ENCODE measurements around the gene PLEKHA6.
"Not testable (repeated sequence)": the region's sequence is repeated elsewhere in the genome, so short reads cannot be mapped to it uniquely, and the experiment has no call there.

The PLEKHA6 gene

GRCh38 chr1:204248954-204249353 lies 110.8 kb downstream of the PLEKHA6 start:
- no peak for DNase-seq (ENCODE audit: low read depth in 2 of 3, low spot score in 1 of 3)

GRCh38 chr1:204246876-204247275 lies 112.9 kb downstream of the PLEKHA6 start:
- DNase-seq (ENCODE audit: low read depth in 2 of 3, low spot score in 1 of 3) = no peak

GRCh38 chr1:204242920-204243319 lies 116.8 kb downstream of the PLEKHA6 start:
- no peak for DNase-seq (ENCODE audit: low read depth in 2 of 3, low spot score in 1 of 3)

DNA sequence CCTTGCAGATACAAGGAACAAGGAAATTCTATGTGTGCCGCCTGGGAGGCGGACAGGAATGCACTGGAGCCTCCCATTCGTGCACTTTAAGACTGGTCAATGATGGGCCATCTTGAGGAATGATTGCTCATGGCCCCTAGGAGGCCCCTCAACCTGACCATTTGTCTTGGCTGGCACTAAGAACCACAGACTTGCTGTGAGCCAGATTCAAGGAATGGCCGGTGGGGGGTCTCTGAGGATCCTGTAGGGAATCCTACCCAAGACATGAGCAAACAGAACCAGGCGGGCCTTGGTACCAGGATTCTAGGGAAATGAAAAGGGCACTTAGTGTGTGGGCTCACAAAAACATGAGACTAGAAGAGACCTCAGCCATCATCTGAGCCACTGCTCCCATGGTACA lies 117.8 kb downstream of the PLEKHA6 start:
- no peak for DNase-seq (ENCODE audit: low read depth in 2 of 3, low spot score in 1 of 3)

DNA sequence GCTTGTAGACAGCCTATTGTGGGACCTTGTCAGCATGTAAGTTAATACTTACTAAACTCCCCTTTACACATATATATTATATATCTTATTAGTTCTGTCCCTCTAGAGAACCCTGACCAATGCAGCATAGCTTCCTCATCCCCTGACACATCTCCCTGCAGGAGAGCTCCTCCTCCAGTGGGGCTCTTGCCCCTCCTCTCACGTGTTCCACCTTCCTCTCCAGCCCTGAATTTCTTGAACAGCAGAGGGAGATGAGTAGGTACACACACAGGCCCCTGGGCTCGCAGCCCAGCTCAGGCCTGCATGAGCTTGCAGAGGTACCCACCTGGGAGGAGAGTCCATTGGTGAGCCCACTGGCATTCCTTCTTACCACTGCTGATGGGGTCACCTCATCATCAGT lies 118.7 kb downstream of the PLEKHA6 start:
- no peak for DNase-seq (ENCODE audit: low read depth in 2 of 3, low spot score in 1 of 3)

DNA sequence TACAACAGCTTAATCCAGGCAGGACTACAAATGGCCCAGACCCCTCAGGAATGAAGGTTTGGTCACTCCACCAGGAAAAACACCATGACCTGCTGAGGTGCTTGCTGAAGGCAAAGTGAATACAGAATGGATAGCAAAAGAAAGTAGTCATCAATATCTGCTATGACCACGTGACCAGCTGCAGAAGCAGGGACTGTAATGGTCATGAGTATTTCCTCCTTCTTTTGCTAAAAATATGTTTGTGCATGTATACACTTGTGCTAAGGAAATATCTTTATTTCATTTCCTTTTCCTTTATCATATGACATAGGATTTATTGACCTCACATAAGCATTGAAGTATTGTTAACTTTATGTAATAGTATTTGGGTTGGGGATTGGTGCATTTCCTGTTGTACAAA lies 119.5 kb downstream of the PLEKHA6 start:
- DNase-seq (ENCODE audit: low read depth in 2 of 3, low spot score in 1 of 3) = no peak

DNA sequence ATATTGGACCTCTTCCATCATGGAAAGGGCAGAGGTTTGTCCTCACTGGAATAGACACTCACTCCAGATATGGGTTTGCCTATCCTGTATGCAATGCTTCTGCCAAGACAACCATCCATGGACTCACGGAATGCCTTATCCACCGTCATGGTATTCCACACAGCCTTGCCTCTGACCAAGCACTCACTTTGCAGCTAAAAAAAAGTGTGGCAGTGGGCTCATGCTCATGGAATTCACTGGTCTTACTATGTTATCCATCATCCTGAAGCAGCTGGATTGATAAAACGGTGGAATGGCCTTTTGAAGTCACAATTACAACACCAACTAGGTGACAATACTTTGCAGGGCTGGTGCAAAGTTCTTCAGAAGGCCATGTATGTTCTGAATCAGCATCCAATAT lies 120.3 kb downstream of the PLEKHA6 start:
- DNase-seq (ENCODE audit: low read depth in 2 of 3, low spot score in 1 of 3) = not testable (repeated sequence)

DNA sequence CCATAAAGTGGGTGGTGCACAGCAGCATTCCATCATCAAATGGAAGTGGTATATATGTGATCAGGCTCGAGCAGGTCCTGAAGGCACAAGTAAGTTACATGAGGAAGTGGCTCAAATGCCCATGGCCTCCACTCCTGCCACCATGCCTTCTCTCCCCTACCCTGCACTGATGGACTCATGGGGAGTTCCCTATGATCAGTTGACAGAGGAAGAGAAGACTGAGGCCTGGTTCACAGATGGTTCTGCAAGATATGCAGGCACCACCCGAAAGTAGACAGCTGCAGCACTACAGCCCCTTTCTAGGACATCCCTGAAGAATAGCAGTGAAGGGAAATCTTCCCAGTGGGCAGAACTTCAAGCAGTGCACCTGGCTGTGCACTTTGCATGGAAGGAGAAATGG lies 121.2 kb downstream of the PLEKHA6 start:
- DNase-seq (ENCODE audit: low read depth in 2 of 3, low spot score in 1 of 3) = not testable (repeated sequence)

- DNase-seq (ENCODE audit: low read depth in 2 of 3, low spot score in 1 of 3) = not testable (repeated sequence)
These were observed 122.2 kb downstream of the PLEKHA6 start for GRCh38 chr1:204237515-204237914.

- DNase-seq (ENCODE audit: low read depth in 2 of 3, low spot score in 1 of 3) = no peak
These were observed 127.2 kb downstream of the PLEKHA6 start for GRCh38 chr1:204232526-204232925.

DNA sequence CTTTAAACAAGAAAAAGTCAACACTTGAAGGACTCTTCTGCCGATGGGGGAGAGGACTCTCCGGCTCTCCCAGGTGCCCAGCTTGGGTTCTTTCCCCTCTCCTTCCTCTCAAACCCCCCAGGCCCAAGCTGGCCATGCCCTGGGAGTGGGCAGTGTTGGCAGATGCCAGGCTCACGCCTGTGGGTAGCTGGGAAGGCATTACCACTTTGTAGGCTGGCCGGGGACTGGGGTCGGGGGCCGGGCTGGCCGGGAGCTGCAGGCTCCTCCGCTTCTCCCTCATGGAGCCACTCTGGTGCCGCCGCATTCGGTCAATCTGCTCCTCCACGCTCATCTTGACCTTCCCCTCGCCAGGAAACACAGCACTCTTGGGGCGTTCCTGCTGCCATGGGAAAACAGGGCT lies 129.5 kb downstream of the PLEKHA6 start:
- DNase-seq (ENCODE audit: low read depth in 2 of 3, low spot score in 1 of 3) = no peak

DNA sequence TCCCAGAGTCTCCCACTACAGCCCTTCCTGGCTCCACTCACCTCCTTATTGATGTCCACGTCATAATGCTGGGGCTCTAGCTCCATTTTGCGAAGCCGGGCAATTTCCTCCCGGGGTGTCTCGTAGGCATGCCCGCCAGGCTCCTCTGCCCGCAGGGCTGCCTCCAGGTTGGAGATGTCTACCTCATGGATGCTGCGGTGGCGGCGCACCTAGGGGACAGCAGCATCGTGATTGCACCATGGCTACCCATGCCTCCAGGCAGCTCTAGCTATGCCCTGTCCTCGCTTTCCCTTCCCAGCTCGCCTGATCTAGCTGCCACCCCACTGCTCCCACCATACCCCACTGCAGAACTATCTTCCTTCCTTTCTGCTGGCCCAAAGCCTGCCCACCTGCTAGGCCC lies 130.8 kb downstream of the PLEKHA6 start:
- no peak for DNase-seq (ENCODE audit: low read depth in 2 of 3, low spot score in 1 of 3)

DNA sequence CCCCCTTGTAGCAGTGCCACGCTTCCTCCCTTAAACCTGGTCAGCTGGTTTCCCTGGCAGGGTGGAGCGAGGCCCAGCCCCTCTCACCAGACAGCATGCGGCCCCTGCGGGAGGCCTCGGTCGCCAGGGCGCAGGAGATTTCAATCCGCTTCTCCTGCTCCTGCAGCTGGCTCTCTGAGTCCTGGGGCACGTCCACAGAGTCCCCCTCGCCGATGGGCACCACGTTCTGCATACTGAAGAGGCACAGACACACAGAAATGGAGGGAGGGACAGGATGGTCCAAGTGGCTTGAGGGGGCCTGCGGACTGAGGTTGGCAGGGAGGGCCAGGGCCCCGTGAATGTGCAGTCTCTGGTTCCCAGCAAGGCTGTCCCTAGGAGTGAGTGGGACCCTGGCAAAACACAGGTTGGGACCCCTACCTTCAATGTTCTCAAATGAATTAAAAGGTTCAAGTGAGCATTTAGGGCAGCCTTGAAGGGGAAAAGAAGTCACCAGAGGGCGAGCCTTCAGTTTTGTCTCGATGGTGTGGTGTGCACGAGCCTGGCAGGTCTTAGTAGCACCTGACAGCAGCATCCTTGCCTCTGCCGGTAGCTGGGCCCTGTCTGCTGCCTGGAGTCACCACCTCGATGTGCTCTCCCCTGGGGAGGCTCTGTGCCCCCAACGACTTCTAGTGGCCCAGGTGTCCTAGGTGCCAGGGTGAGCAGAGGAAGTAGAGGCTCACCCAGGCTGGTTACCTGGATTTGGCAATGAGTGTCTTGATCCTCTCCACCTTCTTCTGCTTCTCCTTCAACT lies 131.5 kb downstream of the PLEKHA6 start:
- no peak for DNase-seq (ENCODE audit: low read depth in 2 of 3, low spot score in 1 of 3)

- no peak for DNase-seq (ENCODE audit: low read depth in 2 of 3, low spot score in 1 of 3)
These were observed 132.4 kb downstream of the PLEKHA6 start for GRCh38 chr1:204227351-204227750.

- no peak for DNase-seq (ENCODE audit: low read depth in 2 of 3, low spot score in 1 of 3)
These were observed 133.6 kb downstream of the PLEKHA6 start for GRCh38 chr1:204225841-204226735.

GRCh38 chr1:204224655-204225054 lies 135.1 kb downstream of the PLEKHA6 start:
- no peak for DNase-seq (ENCODE audit: low read depth in 2 of 3, low spot score in 1 of 3)

DNA sequence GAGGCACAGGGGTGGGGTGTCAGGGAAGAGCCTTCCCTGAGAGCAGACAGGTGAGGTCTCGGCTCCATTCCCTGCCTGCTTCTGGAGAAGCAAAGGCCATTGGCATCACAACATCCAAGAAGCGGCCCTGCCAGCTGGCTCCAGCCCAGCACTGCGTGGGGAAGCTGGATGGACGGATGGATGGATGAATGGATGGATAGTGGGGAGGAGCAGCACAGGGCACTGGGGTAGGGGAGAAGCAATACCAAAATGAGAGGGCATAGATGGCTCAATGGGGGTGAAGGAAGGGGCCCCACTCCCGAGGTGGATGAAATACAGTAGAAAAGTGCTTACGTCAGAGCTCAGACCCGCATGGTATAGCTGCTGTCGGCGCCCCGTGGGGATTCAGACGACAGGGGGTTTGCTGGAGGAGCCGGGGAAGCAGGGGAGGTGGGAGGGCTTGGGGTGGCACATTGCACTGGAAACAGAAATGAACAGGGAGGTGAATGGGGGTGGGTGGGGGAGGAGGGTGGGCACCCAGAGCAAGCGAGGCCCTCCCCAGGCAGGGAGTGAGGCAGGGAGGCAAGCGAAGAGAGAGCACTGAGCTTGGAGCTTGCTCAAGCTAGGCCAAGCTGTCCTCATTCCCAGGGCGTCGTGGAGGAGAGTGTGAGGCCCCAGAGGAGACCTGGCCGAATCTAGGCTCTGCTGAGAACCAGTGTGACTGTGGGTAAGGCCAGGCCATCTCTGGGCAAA lies 136.4 kb downstream of the PLEKHA6 start:
- DNase-seq (ENCODE audit: low read depth in 2 of 3, low spot score in 1 of 3) = no peak

- DNase-seq (ENCODE audit: low read depth in 2 of 3, low spot score in 1 of 3) = no peak
These were observed 137.0 kb downstream of the PLEKHA6 start for GRCh38 chr1:204222764-204223055.

- no peak for DNase-seq (ENCODE audit: low read depth in 2 of 3, low spot score in 1 of 3)
These were observed 137.5 kb downstream of the PLEKHA6 start for GRCh38 chr1:204222006-204222763.

- DNase-seq (ENCODE audit: low read depth in 2 of 3, low spot score in 1 of 3) = no peak
These were observed 138.5 kb downstream of the PLEKHA6 start for GRCh38 chr1:204221271-204221670.

DNA sequence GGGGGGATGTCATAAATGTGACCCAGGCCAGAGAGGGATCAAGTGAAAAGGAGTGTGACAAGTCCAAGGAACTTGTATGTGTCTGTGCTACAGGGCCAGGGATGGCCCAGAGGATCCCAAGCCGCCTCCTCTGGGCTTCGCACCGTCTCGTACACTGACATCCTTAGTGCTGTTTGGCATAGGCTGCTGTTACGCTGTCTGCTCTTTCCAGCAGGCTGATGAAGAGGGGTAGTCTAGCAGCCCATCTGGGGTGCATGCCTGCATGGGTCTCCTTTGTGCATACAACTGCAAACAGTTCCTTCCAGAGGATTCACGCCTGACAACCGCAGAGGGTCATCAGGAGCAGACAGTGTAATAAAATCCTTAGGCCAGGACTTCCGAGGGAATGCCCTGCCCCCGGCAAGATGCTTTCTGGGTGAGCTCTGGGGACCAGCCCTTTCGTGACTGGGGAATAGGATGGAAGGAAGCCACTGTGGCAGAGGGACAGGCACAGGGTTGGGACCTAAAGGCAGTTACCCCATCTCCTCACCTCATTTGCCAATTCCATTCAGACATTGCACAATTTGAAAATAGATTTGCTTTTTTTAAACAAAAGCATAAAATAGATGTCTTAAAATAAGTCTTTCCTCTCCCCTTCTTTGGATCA lies 139.6 kb downstream of the PLEKHA6 start:
- DNase-seq (ENCODE audit: low read depth in 2 of 3, low spot score in 1 of 3) = no peak

Data from stimulated activated CD4-positive, alpha-beta T cell treated with anti-CD3 and anti-CD28 coated beads, Interleukin-12 subunit alpha, Interleukin-12 subunit beta, amount 100 ng/mL, for 48 hours (primary cell).